ENCODE data around the gene NF2. TPM values are rescaled to one million over a fixed set of nuclear protein-coding genes. Genes with fewer than 3 reads are reported as not detected.

NF2 gene
- total RNA-seq, 1 experiment from 2014 or later: 50.9 TPM

DNA sequence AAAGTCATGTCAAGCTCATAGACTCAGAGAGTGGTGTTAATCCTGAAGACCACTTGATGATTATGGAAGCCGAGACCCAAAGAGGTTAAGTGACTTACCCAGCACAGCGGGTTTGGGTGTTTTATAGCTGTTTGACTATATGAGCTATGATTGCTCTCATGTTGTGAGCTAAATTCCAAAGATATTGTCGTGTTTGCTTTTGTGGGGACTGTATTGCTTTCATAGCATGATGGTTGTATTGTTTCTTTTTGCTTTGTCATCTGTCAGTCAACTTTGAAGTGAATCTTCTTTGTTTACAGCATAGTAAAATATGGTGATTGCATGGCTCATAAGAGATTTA, 23.7 kb downstream of the NF2 start:
- DNase-seq: no peak
- Histone ChIP-seq H3K18ac (ENCODE audit: insufficient read length, low read depth, low read length) (no peak overlapping the region), H3K9me3 (ENCODE audit: control insufficient read depth, low read depth, low read length) (no peaks in the 10 kb centered on the region), H2AK5ac (ENCODE audit: insufficient read length, low read length) (no peak overlapping the region), H3K23me2 (ENCODE audit: insufficient read length, low read depth, low read length, poor library complexity, severe bottlenecking) (no peaks in the 10 kb centered on the region), H3K79me2 (ENCODE audit: insufficient read depth, low read length) (peaks cover 3% of the 10 kb centered on the region; the same call in 1 of the 2 replicates), H2AFZ (ENCODE audit: low read length) (no peak overlapping the region), H2BK120ac (ENCODE audit: low read depth, low read length, poor library complexity, severe bottlenecking) (no peak overlapping the region), H2BK20ac (ENCODE audit: low read depth, low read length, poor library complexity, severe bottlenecking) (no peak overlapping the region), H3K14ac (ENCODE audit: insufficient read depth, low read length) (no peak overlapping the region), H3K4me1 (ENCODE audit: insufficient read depth, low read length) (no peaks in the 10 kb centered on the region; the same call in 1 of the 2 replicates), H2BK15ac (ENCODE audit: low read depth, low read length) (no peak overlapping the region), H3K4ac (ENCODE audit: low read depth, low read length) (no peak overlapping the region), H2BK5ac (ENCODE audit: insufficient read length, low read length) (no peak overlapping the region), H4K8ac (replicated peaks; ENCODE audit: insufficient read length, low read depth, low read length) (no peak overlapping the region), H3K9ac (ENCODE audit: extremely low read depth, insufficient read length, low read length) (no peak overlapping the region), H4K5ac (ENCODE audit: insufficient read length, low read depth, low read length) (no peak overlapping the region), H3T11ph (ENCODE audit: low read length) (no peak overlapping the region), H4K91ac (ENCODE audit: insufficient read length, low read depth, low read length) (no peak overlapping the region), H2BK12ac (ENCODE audit: insufficient read length, low read depth, low read length) (no peak overlapping the region), H3K23ac (ENCODE audit: insufficient read length, low read depth, low read length) (no peak overlapping the region), H3K79me1 (ENCODE audit: insufficient read depth, low read depth, low read length, poor library complexity, severe bottlenecking) (no peaks in the 10 kb centered on the region), H3K27ac (ENCODE audit: insufficient read length, low read depth, low read length) (no peak overlapping the region), H3K56ac (ENCODE audit: insufficient read length, low read depth, low read length) (no peak overlapping the region), H3K27me3 (ENCODE audit: insufficient read depth, low read length) (no peaks in the 10 kb centered on the region), H3K4me2 (ENCODE audit: insufficient read depth, insufficient read length, low read length) (no peak overlapping the region), H4K20me1 (ENCODE audit: control insufficient read depth, insufficient read depth, insufficient read length) (no peaks in the 10 kb centered on the region)
- WGBS (ENCODE audit: extremely low coverage, insufficient read length, low lambda C conversion rate): no CpG with 5 or more reads among the region's 3 CpGs
- H3K36me3 Mint-ChIP-seq (ENCODE audit: insufficient read depth in 1 of 3, low read depth in 3 of 3): no peaks in the 10 kb centered on the region
- H3K4me1 Mint-ChIP-seq: peaks cover 22 to 32% of the 10 kb centered on the region in 2 experiments
- no peak for TF ChIP-seq CTCF (conservative IDR thresholded peaks at IDR 0.05)
- no peaks in the 10 kb centered on the region for H3K27me3 Mint-ChIP-seq (ENCODE audit: low read depth)
- no peak overlapping the region for H3K4me3 Mint-ChIP-seq
- H3K9me3 Mint-ChIP-seq: no peaks in the 10 kb centered on the region
- 0 out of 7 replicates have a peak overlapping the region, but pooled peaks of 1 of the 3 experiments have one; percentile 15 for H3K27ac Mint-ChIP-seq

Measured in H9 (cell line).